ENCODE results near the gene TNFAIP6. TPM values are rescaled to one million over a fixed set of nuclear protein-coding genes. Genes with fewer than 3 reads are reported as not detected.

The TNFAIP6 gene
- total and polyA plus RNA-seq, 10 of the 15 experiments (the other 5 are each of a cell fraction or from before 2014, with no cell fraction given), result 0.68 to 5.7 (median 1.3) TPM

DNA sequence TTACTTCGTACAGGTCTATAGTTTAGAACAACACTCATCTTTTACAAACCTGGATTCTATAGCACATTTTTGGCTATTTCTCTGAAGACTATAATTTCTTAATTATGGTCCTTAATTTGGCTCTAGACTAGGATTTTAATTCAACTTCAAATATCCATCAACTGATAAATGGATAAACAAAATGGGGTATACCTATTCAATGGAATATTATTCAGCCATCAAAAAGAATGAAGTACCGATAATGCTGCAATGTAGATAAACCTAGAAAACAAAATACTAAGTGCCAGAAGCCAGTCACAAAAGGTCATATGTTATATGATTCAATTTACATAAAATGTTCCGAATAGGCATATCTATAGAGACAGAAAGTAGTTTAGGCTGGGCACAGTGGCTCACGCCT, 37.1 kb downstream of the TNFAIP6 start:
- Histone ChIP-seq H4K20me1 (ENCODE audit: control insufficient read depth, insufficient read depth) (no peaks in the 10 kb centered on the region), H3K27ac (ENCODE audit: control insufficient read depth, insufficient read depth) (no peak overlapping the region), H3K27me3 (replicated peaks in 1 of 2; ENCODE audit: control insufficient read depth in 2 of 2, insufficient read depth in 2 of 2, low read length in 1 of 2) (no peaks in the 10 kb centered on the region), H3K4me2 (ENCODE audit: control insufficient read depth, insufficient read depth) (no peak overlapping the region), H3K4me3 (no peak overlapping the region), H3K4me1 (ENCODE audit: control insufficient read depth, insufficient read depth, low read length) (no peaks in the 10 kb centered on the region), H2AFZ (ENCODE audit: control insufficient read depth, low read depth, low read length) (no peak overlapping the region), H3K36me3 (ENCODE audit: control insufficient read depth in 2 of 2, insufficient read depth in 2 of 2, low read length in 1 of 2) (no peaks in the 10 kb centered on the region), H3K9ac (ENCODE audit: control insufficient read depth, insufficient read depth, low read length) (no peak overlapping the region), H3K9me3 (replicated peaks; ENCODE audit: control insufficient read depth, insufficient read depth, low read length) (no peaks in the 10 kb centered on the region), H3K79me2 (ENCODE audit: control insufficient read depth, insufficient read depth, low read length) (no peaks in the 10 kb centered on the region)
- CTCF ChIA-PET, result no interaction called here
- no peak for TF ChIP-seq BCLAF1 (IDR thresholded peaks at IDR 0.05)
- TF ChIP-seq IKZF2 (IDR thresholded peaks at IDR 0.05), result no peak
- TF ChIP-seq MXI1 (IDR thresholded peaks at IDR 0.05; ENCODE audit: low read depth, low read length), result no peak
- TF ChIP-seq NFXL1 (IDR thresholded peaks at IDR 0.05; ENCODE audit: borderline replicate concordance), result no peak
- no peak for TF ChIP-seq RFX5 (IDR thresholded peaks at IDR 0.05; ENCODE audit: low read depth, low read length)
- no peak for TF ChIP-seq BHLHE40 (IDR thresholded peaks at IDR 0.05; ENCODE audit: borderline replicate concordance in 1 of 2, low read depth in 2 of 2, low read length in 1 of 2)
- no peak for TF ChIP-seq TAF1 (IDR thresholded peaks at IDR 0.05; ENCODE audit: borderline replicate concordance, low read depth, low read length)
- TF ChIP-seq JUND (IDR thresholded peaks at IDR 0.05; ENCODE audit: low read depth, low read length), result no peak
- no peak for TF ChIP-seq BRCA1 (IDR thresholded peaks at IDR 0.05; ENCODE audit: low read depth, low read length)
- no peak for TF ChIP-seq RCOR1 (conservative IDR thresholded peaks at IDR 0.05; ENCODE audit: low read depth, low read length)
- RAD21 ChIA-PET (ENCODE audit: unreplicated experiment), result no interaction called here
- SMC1A ChIA-PET (ENCODE audit: uncharacterized antibody, unreplicated experiment), result no interaction called here
- ATAC-seq (no peak), FAIRE-seq (no peak), DNase-seq (ENCODE audit: low read depth, low spot score) (no peak)
- WGBS (ENCODE audit: insufficient coverage, insufficient replicate concordance, low lambda C conversion rate, missing lambda C conversion rate), result 71% methylated on average over 4 of the region's 4 CpGs
- POLR2A ChIA-PET, result no interaction called here
- intact Hi-C loops (cut with micrococcal nuclease; ENCODE audit: unreplicated experiment) (no loop called here), in situ Hi-C loops (cut with MboI) (no loop called here)
- no TSS peak for BruUV-seq (replicated peaks)

Data from GM12878 (cell line).